RKO (cell line): ENCODE results near the gene MPPED2.
"Not testable (repeated sequence)": the region's sequence is repeated elsewhere in the genome, so short reads cannot be mapped to it uniquely, and the experiment has no call there.

ENCODE experiments used
- DNase-seq: peaks from one replicate; pipeline ENCODE4 v3.0.0-alpha.2; 2016; ENCODE audit warnings: low spot score

The MPPED2 gene

DNA sequence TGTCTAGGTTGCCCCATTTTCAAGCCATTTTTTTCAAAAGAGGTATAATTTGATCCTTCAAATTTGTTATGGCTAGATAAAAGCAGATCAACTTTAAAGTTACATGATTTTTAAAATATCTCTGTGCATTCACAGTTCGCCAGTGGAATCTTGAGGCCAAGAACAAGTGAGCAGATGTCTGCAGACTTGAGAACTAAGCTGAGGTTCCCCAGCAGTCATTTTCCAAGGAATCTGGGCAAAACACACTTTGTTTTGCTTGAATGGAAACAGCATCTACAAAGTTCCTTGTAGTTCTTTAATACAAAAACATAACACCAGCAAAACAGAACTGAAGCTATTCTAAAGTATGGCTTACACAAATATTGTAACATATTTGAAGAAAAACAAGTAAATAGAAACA lies 7.7 kb downstream of the MPPED2 start:
- no peak for DNase-seq

DNA sequence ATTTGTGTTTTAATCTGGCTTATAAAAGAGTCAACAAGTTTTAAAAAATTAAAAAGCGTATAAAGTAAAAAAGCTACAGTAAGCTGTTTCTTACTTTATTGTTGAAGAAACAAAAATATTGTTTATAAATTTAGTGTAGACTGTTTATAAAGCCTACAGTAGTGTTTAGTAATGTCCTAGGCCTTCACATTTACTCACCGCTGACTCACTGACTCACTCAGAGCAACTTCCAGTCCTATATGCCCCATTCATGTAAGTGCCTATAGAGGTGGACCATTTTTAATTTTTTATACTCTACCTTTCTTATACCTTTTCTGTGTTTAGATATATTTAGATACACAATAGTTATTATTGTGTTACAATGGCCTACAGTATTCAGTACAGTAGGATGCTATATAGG lies 12.2 kb downstream of the MPPED2 start:
- DNase-seq, result peak; percentile 51

DNA sequence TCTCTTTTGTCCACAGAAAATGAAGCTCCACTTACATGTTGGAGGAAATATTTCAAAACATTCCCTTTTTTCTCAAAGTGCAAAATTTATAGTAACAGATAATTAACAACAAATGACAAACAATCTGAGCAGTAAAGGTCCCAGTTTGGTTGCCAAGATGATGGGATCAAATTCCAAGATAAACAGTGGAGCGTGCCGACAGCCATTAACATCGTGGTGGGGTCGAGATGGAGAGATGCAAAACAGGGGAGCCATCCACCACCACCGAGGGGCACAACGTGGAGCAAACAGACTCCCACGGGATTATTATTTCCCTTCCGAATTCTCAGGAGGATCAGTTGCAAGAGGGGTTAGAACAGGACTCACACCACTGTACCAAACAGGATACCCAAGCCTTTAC lies 17.2 kb downstream of the MPPED2 start:
- no peak for DNase-seq

DNA sequence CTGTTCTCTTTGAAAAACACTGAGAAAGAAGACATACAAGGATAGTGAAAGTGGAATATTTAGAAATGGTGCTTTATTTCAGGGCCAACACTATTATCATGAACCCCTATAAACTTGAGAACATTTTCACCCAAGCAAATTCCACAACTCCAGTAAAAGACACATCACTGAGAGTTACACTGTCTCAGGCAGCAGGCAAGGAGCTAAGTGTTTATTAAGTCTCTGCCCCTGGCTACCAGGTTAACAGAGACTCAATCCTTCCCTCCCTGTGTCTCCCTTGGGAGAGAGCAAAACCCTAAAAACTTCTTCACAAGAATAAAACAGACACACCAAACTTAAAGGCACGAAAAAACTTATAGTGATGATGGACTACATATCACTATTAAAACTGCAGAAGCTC lies 18.5 kb downstream of the MPPED2 start:
- no peak for DNase-seq

DNA sequence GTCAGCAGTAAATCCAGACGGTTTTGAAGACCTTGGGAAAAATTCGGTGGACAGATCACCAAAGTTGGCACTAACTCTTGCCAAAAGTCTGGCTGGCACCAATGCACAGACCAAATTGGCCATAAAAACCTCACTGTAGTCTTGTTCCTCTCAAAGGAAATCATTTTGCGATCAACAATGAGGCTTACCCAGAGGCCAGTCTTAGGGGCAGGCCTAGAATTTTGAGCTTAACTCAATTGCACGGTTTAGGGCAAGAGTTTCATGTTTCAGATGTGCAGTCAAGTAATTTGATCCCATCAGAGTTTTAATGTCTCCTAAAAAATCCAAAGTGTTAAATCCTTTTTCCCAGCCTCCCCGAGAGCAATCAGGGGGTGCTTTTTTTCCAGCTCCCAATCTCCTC lies 19.0 kb downstream of the MPPED2 start:
- no peak for DNase-seq

DNA sequence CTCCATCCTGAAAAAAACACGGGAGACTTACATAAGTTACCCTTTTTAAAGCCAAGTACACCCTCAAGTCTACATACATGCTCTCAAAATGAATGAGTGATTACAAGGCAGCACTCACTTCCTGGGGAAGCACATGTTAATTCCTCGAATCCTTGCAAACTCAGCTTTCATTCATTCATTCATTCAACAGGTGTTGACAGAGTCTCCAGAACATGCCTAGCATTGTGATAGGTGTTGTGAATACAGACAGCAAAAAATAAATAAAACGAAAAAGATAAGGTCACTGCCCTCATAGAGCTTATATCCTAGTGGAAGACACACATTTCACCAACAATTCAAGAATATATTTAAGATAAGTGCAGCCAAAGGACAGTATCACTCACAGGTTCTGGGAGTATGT lies 19.7 kb downstream of the MPPED2 start:
- no peak for DNase-seq

DNA sequence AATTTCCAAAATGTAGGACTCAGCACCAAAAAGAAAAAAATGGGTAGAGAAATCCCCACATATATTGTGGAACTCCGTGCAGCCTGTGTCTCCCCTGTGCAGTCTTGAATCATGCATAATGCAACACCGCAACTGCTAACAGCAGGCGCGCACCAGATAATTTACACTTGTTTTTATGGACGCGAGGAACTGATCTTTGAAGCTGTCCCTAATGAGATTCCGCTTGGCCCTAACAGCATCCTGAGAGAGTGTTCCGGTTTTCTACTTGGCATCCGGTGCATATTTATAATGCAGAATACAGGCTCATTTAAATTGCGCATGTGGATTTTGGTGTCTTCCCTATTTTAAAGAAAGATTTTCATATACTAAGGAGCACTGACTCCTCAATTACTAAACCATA lies 21.1 kb downstream of the MPPED2 start:
- DNase-seq, result no peak

DNA sequence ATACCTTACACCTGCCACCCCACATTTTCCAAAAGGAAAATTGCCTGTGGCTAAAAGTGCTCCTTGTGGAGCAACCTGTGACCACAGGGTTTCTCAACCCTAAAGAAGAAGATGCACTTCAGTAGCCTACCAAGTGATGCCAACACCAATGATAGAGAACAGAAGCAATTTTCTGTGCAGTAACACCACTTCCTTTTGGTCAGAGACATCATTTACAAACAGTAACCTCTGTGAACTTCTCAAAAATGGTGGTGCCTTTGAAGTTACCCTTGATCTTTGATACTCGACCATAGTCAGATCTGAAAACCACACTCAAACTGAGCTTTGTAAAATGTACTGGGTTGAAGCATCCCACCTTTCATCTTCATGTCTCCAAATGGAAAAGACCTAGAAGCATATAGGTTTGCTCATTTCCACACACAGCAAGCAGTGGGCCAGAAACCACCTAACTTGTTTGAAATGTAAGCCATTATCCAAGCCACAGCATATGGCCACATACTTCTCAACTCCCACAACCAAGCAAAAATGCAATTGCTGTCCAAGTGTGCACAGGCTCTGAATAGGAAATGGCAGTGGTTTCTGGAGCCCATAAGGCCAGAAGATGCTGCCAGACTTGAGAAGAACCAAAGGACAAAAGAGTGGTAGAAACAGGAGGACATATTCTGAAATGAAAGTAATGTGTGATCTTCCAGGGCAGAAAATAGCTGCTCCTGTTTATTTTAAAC lies 24.3 kb downstream of the MPPED2 start:
- DNase-seq, result no peak

DNA sequence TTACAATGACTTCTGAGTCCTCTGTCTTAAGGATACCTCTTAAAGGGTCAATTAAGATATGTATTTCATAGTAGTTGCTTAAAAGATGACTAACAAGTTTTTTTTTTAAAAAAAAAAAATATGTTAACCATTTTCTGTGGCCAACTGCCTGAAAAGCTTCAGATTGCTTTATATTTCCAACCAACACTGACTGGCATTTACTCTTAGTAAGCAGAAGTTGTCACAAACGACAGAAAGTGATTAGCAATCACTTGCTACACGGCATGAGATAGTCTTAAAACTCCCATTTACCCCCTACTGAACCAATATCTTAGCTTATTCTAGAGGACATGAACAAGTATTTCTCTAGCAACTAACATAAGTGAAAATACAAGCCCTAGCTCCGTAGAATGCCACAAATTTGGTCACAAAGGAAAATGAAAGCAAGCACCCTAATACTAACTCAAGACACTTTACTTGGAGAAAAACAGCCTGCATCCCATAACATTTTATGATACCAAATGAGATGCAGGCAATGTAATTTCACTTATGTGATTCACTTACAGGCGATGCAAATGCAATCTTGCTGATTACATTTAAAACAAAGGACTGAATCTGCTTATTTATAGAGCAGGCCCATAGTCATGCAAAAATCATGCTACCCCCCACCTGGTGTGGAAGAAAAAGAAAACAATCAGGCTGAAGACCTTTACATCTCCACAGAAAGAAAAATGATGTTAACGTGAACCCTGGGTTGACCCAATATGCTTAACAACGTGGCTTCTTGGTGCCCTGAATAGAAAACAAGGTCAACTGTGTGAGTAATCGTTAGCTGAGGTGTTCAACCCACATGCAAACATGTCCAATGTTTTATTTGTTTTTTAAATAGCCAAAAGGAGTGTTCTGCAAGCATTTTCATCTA lies 25.7 kb downstream of the MPPED2 start:
- DNase-seq, result no peak

DNA sequence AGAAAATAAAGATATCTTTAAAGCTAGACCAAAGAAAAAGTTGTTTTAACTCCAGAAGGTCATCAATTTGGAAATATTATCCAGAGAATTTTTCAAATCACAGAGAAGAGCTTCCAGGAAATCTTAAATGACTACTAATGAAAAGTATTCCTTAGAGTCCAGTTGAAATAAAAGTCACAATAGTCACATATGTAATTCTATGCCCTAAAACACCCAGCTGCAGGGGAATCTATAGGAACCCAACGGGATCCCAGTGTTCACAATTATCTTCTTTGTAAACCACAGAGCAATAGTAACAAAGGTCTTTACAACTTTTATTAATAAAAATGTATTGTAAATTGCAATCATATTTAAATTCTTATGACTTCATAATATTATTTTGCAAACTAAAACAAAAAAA lies 27.1 kb downstream of the MPPED2 start:
- DNase-seq, result no peak

DNA sequence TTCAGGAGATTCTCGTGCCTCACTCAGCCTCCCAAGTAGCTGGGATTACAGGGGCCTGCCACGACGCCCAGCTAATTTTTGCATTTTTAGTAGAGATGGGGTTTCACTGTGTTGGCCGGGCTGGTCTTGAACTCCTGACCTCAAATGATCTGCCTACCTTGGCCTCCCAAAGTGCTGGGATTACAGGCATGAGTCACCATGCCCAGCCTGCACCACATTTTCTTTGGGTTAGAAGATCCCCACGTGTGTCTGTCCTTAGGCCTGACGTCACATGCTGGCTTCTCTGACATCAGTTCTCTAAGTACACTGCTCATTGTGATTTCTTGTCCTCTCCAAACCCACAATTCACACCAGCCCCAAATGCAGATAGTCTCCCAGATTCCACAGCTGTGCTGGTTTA lies 31.6 kb downstream of the MPPED2 start:
- DNase-seq, result not testable (repeated sequence)

DNA sequence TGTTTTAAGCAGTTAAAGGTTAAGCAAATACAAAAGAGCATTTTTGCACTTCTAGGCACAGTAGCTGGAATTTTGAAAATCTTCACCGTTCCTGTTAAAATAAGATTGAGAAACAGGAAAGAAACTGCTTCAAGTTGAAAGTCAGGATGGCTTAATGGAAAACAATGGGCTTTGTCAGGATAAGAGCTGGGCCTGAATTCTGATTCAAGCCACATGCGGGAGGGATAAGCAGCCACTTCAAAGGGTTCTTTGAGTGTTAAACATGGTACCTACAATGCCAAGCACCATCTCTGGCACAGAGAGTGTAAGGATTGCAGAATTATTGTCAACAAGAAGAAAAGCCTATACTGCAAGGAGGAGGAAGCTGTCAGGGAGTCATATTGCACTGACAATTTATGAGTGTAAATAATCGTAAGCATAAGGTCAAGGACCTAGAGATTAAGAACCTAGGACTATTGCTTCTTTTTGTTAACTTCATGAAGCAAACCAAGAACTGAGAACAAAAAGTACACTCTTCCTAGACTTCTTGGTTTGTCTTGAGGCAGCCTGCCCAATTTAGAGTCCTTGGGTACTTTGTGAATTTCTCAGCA lies 32.5 kb downstream of the MPPED2 start:
- DNase-seq, result no peak

DNA sequence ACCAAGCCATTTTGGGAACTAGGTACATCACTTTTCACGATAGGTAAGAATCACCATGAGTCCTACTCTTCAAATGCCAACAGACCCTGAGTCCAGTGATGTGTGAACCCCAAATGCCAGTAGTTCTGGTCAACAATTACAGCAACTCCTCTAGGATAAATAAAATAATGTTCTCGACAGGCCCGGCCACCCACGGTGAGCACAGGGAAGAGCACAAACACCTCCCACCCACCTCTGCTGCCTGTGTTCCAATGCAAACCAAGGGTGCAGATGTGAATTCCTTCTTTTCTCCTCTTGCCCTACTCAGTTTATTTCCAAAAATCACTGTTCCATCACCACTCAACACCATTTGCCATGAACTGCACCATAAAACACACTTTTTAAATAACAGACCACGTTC lies 33.3 kb downstream of the MPPED2 start:
- no peak for DNase-seq

DNA sequence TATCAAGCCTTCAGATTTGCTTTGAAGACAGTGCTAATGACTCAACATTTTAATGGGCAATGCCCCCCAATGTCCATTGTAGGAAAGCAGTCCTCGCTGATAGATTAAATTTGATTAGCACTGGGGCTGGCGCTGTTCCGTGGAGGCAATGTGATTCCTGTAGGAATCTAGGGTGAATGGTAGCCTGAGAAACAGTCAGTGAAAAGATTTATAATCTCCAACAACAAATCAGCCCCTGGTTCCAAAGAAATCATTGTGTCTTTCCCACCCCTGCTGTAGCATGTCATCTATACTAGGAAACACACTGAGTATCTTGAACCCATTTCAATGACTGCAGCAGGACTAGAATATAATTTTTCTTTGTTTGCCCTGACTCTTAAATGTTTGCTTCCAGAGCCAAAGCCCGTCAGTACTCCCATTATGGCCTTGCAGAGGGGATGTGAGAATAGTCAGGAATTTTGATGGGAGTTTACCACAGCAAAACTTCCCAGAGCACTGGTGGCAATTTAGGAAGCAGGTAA lies 36.1 kb downstream of the MPPED2 start:
- no peak for DNase-seq

DNA sequence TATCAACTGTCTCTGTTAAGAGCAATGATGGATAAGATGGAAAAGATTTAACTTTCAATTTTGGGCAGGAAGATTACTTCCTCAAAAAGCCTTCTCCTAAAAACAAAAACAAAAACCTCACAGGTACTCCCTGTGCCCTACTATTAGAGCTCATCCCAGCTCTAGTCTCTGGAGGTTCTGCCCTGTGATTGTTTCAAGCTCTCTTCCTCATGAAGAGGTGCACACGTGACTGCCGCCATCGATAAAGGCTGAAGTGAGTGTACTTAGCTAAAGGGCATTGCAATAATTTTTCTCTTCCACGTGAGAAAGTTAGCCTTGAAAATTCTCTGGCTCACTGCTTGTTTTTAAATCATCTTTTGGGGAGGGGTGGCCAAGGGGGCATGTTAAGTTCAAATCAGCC lies 36.6 kb downstream of the MPPED2 start:
- DNase-seq, result no peak

DNA sequence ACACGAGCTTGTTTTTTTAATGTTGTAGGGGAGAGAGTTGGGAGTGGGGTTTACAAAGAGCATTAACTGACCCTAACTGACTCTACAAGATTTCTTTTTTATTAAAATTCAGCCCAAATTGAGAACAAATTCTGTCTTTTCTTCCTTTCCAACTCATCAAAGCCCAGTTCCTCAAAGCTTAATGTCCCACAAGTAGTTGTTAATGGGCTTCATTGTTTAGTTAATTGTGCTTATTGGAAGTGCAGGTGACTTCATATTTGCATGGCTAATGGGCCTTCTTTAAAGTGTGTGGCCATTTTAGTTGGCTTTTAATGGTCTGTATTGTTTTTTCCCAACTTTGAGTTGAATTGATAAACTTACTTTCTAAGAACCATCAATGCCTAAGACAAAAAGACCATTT lies 39.8 kb downstream of the MPPED2 start:
- no peak for DNase-seq

DNA sequence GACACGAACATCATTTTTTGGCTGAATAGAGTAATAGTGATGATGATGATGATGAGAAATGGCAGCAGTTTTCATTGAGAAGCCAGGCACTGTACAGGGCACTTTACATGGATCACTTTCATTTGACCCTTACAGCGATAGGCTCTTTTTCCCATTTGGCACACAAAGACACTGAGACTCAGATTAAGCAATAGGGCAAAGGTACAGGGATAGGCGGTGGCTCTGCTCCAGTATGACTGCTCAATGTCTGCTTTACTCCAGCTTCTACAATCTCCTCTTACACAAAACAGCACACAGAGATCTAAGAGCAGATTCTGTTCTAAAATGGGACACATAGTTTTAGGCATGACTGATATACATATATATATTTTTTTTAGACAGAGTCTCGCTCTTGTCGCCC lies 40.6 kb downstream of the MPPED2 start:
- no peak for DNase-seq

DNA sequence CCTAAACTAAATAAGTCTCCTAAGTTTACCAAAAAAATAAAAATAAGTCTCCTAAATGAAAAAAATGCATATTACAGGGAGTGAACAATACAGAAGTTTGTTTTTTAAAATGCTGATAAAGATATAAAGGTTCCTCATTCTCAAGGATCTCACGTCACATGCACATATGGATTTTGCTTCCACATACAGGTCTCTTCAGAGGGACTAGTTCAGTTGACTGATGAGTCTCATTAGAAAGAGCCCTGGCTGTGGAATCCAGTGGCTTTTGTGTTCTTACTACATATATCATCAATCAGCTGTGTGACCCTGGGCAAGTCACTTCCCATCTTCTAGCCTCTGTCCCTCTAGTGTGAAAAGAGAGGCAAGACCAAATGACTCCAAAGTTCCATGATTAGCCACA lies 43.1 kb downstream of the MPPED2 start:
- no peak for DNase-seq

DNA sequence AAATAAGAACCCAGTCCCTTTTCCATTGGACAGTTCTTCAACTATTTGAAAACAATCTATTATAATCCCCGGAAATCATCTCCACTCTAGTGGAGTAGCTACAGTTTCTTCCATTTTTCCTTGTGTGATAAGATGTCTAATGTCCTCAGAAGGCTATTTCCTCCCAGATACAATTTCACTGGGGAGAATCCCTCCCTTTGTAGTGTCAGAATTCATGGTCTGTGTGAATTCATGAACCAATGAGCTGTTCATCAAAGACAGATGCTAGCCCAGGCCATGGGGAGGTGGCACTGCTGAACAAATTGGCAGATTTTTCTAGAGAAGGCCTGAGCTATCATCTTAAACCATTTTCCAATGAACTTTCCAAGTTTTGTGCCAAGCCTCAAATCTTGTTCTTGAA lies 45.4 kb downstream of the MPPED2 start:
- DNase-seq, result no peak

DNA sequence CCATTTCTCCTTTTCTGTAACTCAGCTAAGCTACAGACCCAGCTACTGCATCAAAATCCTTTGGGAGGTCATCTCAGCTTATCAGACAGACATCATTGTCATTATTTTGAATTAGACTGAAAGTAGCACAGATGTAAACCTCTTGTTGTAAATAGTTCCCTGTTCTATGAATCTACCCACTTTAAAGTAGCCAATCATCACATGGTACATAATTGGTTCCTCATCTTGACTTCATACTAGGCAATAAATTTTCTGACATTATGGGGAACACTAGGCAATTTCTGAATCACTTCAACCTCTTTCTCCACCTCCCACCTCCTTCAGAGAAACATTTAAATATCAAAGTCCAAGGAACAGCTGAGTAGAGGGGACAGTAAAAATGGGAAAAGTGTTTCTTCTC lies 47.9 kb downstream of the MPPED2 start:
- no peak for DNase-seq

DNA sequence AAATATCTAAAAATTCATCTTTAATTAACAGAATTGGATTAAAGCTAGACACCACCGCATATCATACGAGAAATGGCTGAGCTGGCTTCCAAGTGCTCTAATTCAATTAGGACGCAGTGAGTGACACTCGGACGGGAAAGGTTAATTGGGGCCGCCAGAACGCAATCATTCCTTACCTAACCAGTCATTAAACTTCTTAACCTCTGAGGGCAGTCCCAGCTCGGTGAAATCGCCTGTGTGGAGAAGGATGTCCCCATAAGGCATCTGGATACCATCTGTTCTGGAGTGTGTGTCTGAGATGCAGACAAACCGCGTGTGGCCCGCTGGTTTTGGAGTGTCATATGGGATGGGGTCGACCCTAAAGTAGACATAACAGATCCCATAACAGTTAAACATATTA lies 50.3 kb downstream of the MPPED2 start:
- DNase-seq, result no peak

DNA sequence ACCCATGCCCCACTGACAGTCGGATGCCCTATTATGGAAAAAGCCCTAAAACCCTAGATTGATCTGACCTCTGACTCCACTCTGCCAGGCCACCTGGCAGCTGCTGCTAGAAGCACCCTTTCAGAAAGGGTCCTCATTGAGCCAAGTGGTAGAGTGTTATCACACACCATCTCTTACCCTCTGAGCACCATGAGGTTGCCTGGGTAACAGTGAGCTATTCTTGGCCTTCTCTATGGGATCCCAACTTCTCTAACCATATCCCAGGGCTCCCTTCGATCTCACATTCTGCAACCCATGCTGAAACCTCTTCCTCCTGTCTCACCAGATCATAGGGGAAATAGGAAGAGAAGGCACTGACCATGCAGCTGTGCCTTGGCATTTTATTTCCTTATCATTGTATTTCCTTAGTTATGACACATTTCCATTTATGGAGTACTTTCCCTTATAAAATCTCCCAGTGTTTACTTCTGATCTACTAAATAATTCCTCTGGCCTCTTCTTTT lies 52.7 kb downstream of the MPPED2 start:
- no peak for DNase-seq

DNA sequence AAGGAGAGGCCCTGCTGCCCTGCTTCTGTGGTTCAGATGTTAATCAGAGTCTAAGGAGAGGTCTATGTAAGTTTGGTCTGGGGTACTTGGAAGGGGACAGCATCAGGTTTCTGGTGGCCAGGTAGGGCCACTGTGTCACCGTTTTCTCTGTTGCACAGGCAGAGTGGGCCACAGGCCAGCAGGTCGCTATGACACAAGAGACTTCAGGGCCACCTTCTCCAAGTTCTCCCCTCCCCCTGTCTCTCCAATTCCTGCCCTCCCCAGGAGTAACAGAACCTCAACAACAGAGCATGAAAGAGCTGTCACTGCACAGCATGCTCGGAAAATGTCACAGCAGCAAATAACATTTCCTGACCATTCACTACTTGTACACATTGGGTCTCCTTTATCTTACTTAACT lies 58.6 kb downstream of the MPPED2 start:
- DNase-seq, result no peak
